ENCODE data around the gene FGF9.

GRCh38 chr13:21691500-21691899, 20.6 kb downstream of the FGF9 start:
- TF ChIP-seq FOXM1 (IDR thresholded peaks at IDR 0.05; ENCODE audit: borderline replicate concordance, low read depth) (no peak), TAF1 (IDR thresholded peaks at IDR 0.05; ENCODE audit: low read depth) (no peak)
